ENCODE measurements around the gene FSTL5. TPM values are rescaled to one million over a fixed set of nuclear protein-coding genes. Genes with fewer than 3 reads are reported as not detected.

Gene FSTL5
- total and polyA plus RNA-seq, 2 of the 8 experiments (the other 6 are each of a cell fraction or from before 2014, with no cell fraction given): 0.09 to 0.32 TPM

DNA sequence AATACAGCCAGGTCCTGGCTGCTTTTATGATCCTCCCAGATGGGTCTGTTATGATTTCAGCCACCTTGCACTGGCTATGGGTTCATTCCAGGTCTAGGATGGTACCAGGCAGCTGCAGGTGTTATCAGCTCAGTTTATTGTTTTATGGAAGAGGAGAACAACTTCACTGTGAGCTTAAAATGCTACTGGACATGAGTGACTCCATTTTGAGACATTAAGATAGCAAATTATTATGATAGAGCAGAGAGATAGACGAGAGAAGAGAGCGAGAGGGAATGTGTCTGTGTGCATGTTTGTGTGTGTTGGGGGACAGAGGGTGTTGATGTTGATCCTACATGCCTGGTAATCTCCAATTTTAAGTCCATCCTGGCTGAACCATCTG lies 820.2 kb downstream of the FSTL5 start:
- Histone ChIP-seq H2BK5ac (ENCODE audit: low read depth, low read length) (no peak overlapping the region), H3K4me2 (ENCODE audit: insufficient read depth in 1 of 2, low read depth in 2 of 2, low read length in 2 of 2) (no peak overlapping the region), H2AFZ (ENCODE audit: low read length) (no peak overlapping the region), H3K27me3 (replicated peaks in 1 of 4; ENCODE audit: control insufficient read depth in 3 of 4, extremely low read depth in 1 of 4, insufficient read depth in 3 of 4, low read length in 3 of 4) (no peaks in the 10 kb centered on the region), H2BK120ac (replicated peaks; ENCODE audit: low read depth, low read length) (no peak overlapping the region), H3K14ac (ENCODE audit: insufficient read length) (no peak overlapping the region), H4K8ac (ENCODE audit: extremely low read depth, insufficient read depth, low read length) (no peak overlapping the region), H3K56ac (replicated peaks; ENCODE audit: insufficient read length, low read depth, low read length) (no peak overlapping the region), H3K18ac (ENCODE audit: extremely low read depth, low read length) (no peak overlapping the region), H3K4me1 (replicated peaks in 1 of 4; ENCODE audit: control insufficient read depth in 3 of 4, insufficient read depth in 4 of 4, low read length in 3 of 4) (no peaks in the 10 kb centered on the region), H3K23ac (ENCODE audit: insufficient read length) (no peak overlapping the region), H3K79me2 (ENCODE audit: control insufficient read depth in 1 of 2, insufficient read depth in 2 of 2, low read length in 2 of 2) (no peaks in the 10 kb centered on the region), H3K4ac (replicated peaks; ENCODE audit: insufficient read length, low read depth, low read length) (no peak overlapping the region), H2BK20ac (ENCODE audit: low read length) (no peak overlapping the region), H3K27ac (ENCODE audit: low read depth, low read length) (no peak overlapping the region), H3K36me3 (ENCODE audit: control insufficient read depth in 2 of 4, insufficient read depth in 4 of 4, low read length in 3 of 4) (no peaks in the 10 kb centered on the region), H3K23me2 (ENCODE audit: low read depth, low read length) (no peaks in the 10 kb centered on the region), H4K5ac (ENCODE audit: insufficient read length, low read depth, low read length) (no peak overlapping the region), H4K91ac (replicated peaks; ENCODE audit: insufficient read length, low read length) (no peak overlapping the region), H3K9ac (replicated peaks in 1 of 4; ENCODE audit: extremely low read depth in 1 of 4, low read depth in 3 of 4, low read length in 3 of 4) (no peak overlapping the region), H2BK15ac (ENCODE audit: low read length) (no peak overlapping the region), H3K9me3 (ENCODE audit: insufficient read depth in 2 of 2, low read depth in 1 of 2, low read length in 1 of 2) (no peaks in the 10 kb centered on the region), H3K4me3 (ENCODE audit: extremely low read depth in 1 of 4, insufficient read depth in 2 of 4, low read depth in 3 of 4, low read length in 4 of 4) (no peak overlapping the region), H3K79me1 (ENCODE audit: low read depth, low read length) (no peaks in the 10 kb centered on the region), H2AK5ac (ENCODE audit: low read depth, low read length) (no peak overlapping the region), H4K20me1 (replicated peaks in 1 of 2; ENCODE audit: control insufficient read depth in 1 of 2, insufficient read depth in 2 of 2, low read length in 2 of 2) (no peaks in the 10 kb centered on the region), H2BK12ac (ENCODE audit: low read depth, low read length) (no peak overlapping the region)
- FAIRE-seq (no peak), DNase-seq (ENCODE audit: low read depth in 1 of 2, low spot score in 2 of 2) (no peak)
- WGBS, 2 experiments (ENCODE audit: extremely low coverage in 1 of 2, insufficient coverage in 1 of 2, insufficient read length in 1 of 2, insufficient replicate concordance in 2 of 2, low coverage in 1 of 2, low lambda C conversion rate in 2 of 2, missing lambda C conversion rate in 1 of 2): 89% methylated on average over 2 of the region's 2 CpGs; no CpG with 5 or more reads in 1 of the 2 experiments
- ChIA-PET POLR2A (ENCODE audit: partially characterized antibody) (no interaction called here), CTCF (ENCODE audit: partially characterized antibody) (no interaction called here)
- TF ChIP-seq EP300 (IDR thresholded peaks at IDR 0.05; ENCODE audit: borderline replicate concordance in 1 of 2, low read depth in 2 of 2, low read length in 2 of 2) (no peak), KDM5A (IDR thresholded peaks at IDR 0.05; ENCODE audit: low read length) (no peak), KDM4A (IDR thresholded peaks at IDR 0.05; ENCODE audit: low read depth, low read length, severe bottlenecking) (no peak), RNF2 (IDR thresholded peaks at IDR 0.05; ENCODE audit: borderline replicate concordance, low read depth, low read length, missing control alignments, poor library complexity, severe bottlenecking) (no peak), HDAC6 (IDR thresholded peaks at IDR 0.05; ENCODE audit: low read depth, low read length) (no peak), SIX5 (IDR thresholded peaks at IDR 0.05; ENCODE audit: low read depth, low read length) (no peak), BCL11A (IDR thresholded peaks at IDR 0.05; ENCODE audit: low read depth in 2 of 2, low read length in 2 of 2) (no peak), PHF8 (conservative IDR thresholded peaks at IDR 0.05; ENCODE audit: low read depth, low read length) (no peak), TCF12 (IDR thresholded peaks at IDR 0.05; ENCODE audit: low read depth, low read length) (no peak)
- TF ChIP-seq, protein P1, sequence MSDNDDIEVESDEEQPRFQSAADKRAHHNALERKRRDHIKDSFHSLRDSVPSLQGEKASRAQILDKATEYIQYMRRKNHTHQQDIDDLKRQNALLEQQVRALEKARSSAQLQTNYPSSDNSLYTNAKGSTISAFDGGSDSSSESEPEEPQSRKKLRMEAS (IDR thresholded peaks at IDR 0.05): no peak
- TF ChIP-seq, protein P2, sequence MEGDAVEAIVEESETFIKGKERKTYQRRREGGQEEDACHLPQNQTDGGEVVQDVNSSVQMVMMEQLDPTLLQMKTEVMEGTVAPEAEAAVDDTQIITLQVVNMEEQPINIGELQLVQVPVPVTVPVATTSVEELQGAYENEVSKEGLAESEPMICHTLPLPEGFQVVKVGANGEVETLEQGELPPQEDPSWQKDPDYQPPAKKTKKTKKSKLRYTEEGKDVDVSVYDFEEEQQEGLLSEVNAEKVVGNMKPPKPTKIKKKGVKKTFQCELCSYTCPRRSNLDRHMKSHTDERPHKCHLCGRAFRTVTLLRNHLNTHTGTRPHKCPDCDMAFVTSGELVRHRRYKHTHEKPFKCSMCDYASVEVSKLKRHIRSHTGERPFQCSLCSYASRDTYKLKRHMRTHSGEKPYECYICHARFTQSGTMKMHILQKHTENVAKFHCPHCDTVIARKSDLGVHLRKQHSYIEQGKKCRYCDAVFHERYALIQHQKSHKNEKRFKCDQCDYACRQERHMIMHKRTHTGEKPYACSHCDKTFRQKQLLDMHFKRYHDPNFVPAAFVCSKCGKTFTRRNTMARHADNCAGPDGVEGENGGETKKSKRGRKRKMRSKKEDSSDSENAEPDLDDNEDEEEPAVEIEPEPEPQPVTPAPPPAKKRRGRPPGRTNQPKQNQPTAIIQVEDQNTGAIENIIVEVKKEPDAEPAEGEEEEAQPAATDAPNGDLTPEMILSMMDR (IDR thresholded peaks at IDR 0.05; ENCODE audit: control extremely low read depth in 1 of 3, insufficient read depth in 1 of 3, low read depth in 1 of 3, low read length in 3 of 3): no peak

Data from H1 (cell line).